ENCODE results near the gene KRT4.

DNA sequence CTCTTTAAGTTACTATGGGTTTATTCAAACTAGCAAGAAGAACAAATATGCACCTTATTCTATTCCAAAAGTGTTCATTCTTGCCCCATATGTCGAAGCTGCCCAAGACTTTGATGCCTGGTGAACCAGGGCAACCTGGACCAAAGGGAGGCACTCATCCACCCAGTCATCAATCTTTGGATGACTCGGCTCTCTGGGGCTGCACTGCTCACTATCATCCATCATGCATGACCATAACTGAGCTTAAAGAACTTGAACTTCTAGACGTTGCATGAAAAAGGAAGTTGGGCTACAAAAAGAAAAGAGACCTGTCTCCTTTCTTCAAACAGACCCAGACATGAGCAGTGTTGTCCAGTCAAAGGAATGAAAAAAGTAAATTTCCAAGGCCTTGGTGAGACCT is 1.2 kb downstream of the KRT4 start:
- TF ChIP-seq CTCF (IDR thresholded peaks at IDR 0.05; ENCODE audit: low read depth, low read length, poor library complexity, severe bottlenecking) (no peak), EZH2phosphoT487 (IDR thresholded peaks at IDR 0.05; ENCODE audit: borderline replicate concordance, low read length) (no peak)
